GM19099 (cell line): Measurements from ENCODE around the gene DPM2.
A peak's percentile ranks its signal among the peaks of the same experiment; 100 is the strongest.

Experiments
- POLR2A ChIP-seq: IDR thresholded peaks from 3 replicates; pipeline ENCODE4 v1.6.1; 2011; ENCODE audit warnings: low read depth; ENCODE audit not compliant: insufficient read length; ENCODE audit errors: extremely low read depth

The DPM2 gene

GRCh38 chr9:127912296-127912695 lies 25.4 kb downstream of the DPM2 start:
- no peak for TF ChIP-seq POLR2A

GRCh38 chr9:127910613-127911205 lies 26.9 kb downstream of the DPM2 start:
- TF ChIP-seq POLR2A = no peak

GRCh38 chr9:127909839-127910273 lies 27.8 kb downstream of the DPM2 start:
- no peak for TF ChIP-seq POLR2A

GRCh38 chr9:127908660-127908926 lies 29.1 kb downstream of the DPM2 start:
- no peak for TF ChIP-seq POLR2A

GRCh38 chr9:127907867-127908659 lies 29.6 kb downstream of the DPM2 start:
- no peak for TF ChIP-seq POLR2A

GRCh38 chr9:127905788-127906191 lies 31.9 kb downstream of the DPM2 start:
- no peak for TF ChIP-seq POLR2A

GRCh38 chr9:127905004-127905728 lies 32.5 kb downstream of the DPM2 start:
- TF ChIP-seq POLR2A = peak; percentile 35

GRCh38 chr9:127904561-127905003 lies 33.1 kb downstream of the DPM2 start:
- TF ChIP-seq POLR2A = no peak

- TF ChIP-seq POLR2A = peak; percentile 57
These were observed 33.8 kb downstream of the DPM2 start for GRCh38 chr9:127903557-127904475.

GRCh38 chr9:127899128-127899943 lies 38.3 kb downstream of the DPM2 start, which contains the start of gene ST6GALNAC6:
Gene ST6GALNAC6, minus strand, starts transcription at chr9:127899603. Its CDS starts 1,622 bp downstream, at chr9:127897981.
- TF ChIP-seq POLR2A = peak; percentile 68

GRCh38 chr9:127898433-127899127 lies 39.1 kb downstream of the DPM2 start:
- no peak for TF ChIP-seq POLR2A

- TF ChIP-seq POLR2A = no peak
These were observed 40.4 kb downstream of the DPM2 start for GRCh38 chr9:127897193-127897692.
